HUES48 (cell line): ENCODE measurements around the gene CACNA2D2.
A peak's percentile ranks its signal among the peaks of the same experiment; 100 is the strongest.

Experiments
- H3K27ac ChIP-seq: one replicate; pipeline ENCODE4 v1.7.0; 2013; ENCODE audit warnings: low read depth, low read length, inconsistent platforms
- H3K27me3 ChIP-seq: 2 replicates; pipeline ENCODE4 v1.6.1; 2013; ENCODE audit warnings: mild to moderate bottlenecking, low read length; ENCODE audit not compliant: control insufficient read depth, insufficient read depth
- H3K36me3 ChIP-seq: 2 replicates; pipeline ENCODE4 v1.6.1; 2013; ENCODE audit warnings: low read length; ENCODE audit not compliant: control insufficient read depth, insufficient read depth
- H3K4me1 ChIP-seq: 2 replicates; pipeline ENCODE4 v1.6.1; 2013; ENCODE audit warnings: mild to moderate bottlenecking, low read length; ENCODE audit not compliant: control insufficient read depth, insufficient read depth
- H3K4me3 ChIP-seq: 2 replicates; pipeline ENCODE4 v1.5.1; 2013; ENCODE audit warnings: mild to moderate bottlenecking, low read depth, low read length
- H3K9ac ChIP-seq: 2 replicates; pipeline ENCODE4 v1.6.1; 2013; ENCODE audit warnings: mild to moderate bottlenecking, low read depth, low read length, moderate library complexity
- H3K9me3 ChIP-seq: 2 replicates; pipeline ENCODE4 v1.6.1; 2013; ENCODE audit warnings: low read length; ENCODE audit not compliant: control insufficient read depth, insufficient read depth

CACNA2D2 gene

GRCh38 chr3:50333744-50334328 is 169.6 kb downstream of the CACNA2D2 start:
- Histone ChIP-seq H3K36me3 (peaks cover 37% of the 10 kb centered on the region), H3K4me1 (no peaks in the 10 kb centered on the region), H3K27me3 (peaks cover 4% of the 10 kb centered on the region), H3K9me3 (no peaks in the 10 kb centered on the region), H3K27ac (no peak overlapping the region), H3K4me3 (no peak overlapping the region), H3K9ac (no peak overlapping the region)

GRCh38 chr3:50331364-50331907 is 172.0 kb downstream of the CACNA2D2 start:
- Histone ChIP-seq H3K4me3 (no peak overlapping the region), H3K9me3 (no peaks in the 10 kb centered on the region), H3K27ac (no peak overlapping the region), H3K4me1 (0 out of 2 replicates have a peak, but pooled peaks cover 2% of the 10 kb centered on the region), H3K9ac (no peak overlapping the region), H3K36me3 (peaks cover 37% of the 10 kb centered on the region), H3K27me3 (no peaks in the 10 kb centered on the region)

- Histone ChIP-seq H3K27me3 (no peaks in the 10 kb centered on the region), H3K36me3 (peaks cover 48% of the 10 kb centered on the region), H3K9ac (no peak overlapping the region), H3K4me3 (no peak overlapping the region), H3K9me3 (no peaks in the 10 kb centered on the region), H3K27ac (no peak overlapping the region), H3K4me1 (0 out of 2 replicates have a peak, but pooled peaks cover 2% of the 10 kb centered on the region)
Observed at GRCh38 chr3:50330330-50330729, 173.1 kb downstream of the CACNA2D2 start.

- peaks cover 42% of the 10 kb centered on the region for H3K36me3 ChIP-seq
- H3K4me1 ChIP-seq, result peaks cover 5% of the 10 kb centered on the region; the same call in 1 of the 2 replicates
- peak within 1 kb of the TSS; percentile 88 for H3K4me3 ChIP-seq
- peak within 1 kb of the TSS; percentile 60; the same call in 1 of the 2 replicates for H3K9ac ChIP-seq
- peak within 1 kb of the TSS; percentile 78 for H3K27ac ChIP-seq
- no peaks in the 10 kb centered on the region for H3K27me3 ChIP-seq
- no peaks in the 10 kb centered on the region for H3K9me3 ChIP-seq
Observed at GRCh38 chr3:50327943-50328691, 175.3 kb downstream of the CACNA2D2 start, which contains the start of gene TUSC2. Gene TUSC2 (minus strand): TSS chr3:50328223. CDS start chr3:50328099, 124 bp downstream.

- Histone ChIP-seq H3K4me1 (peaks cover 10% of the 10 kb centered on the region), H3K4me3 (peak overlapping the region; percentile 88), H3K9ac (no peak overlapping the region), H3K9me3 (no peaks in the 10 kb centered on the region), H3K36me3 (peaks cover 40% of the 10 kb centered on the region), H3K27ac (no peak overlapping the region), H3K27me3 (no peaks in the 10 kb centered on the region)
Observed at GRCh38 chr3:50327129-50327528, 176.3 kb downstream of the CACNA2D2 start.

- Histone ChIP-seq H3K27me3 (no peaks in the 10 kb centered on the region), H3K36me3 (peaks cover 31% of the 10 kb centered on the region), H3K9me3 (no peaks in the 10 kb centered on the region), H3K27ac (no peak overlapping the region), H3K9ac (no peak overlapping the region), H3K4me3 (no peak overlapping the region), H3K4me1 (peaks cover 10% of the 10 kb centered on the region)
Observed at GRCh38 chr3:50326182-50326541, 177.3 kb downstream of the CACNA2D2 start.

GRCh38 chr3:50325497-50326181 is 177.8 kb downstream of the CACNA2D2 start:
- Histone ChIP-seq H3K27ac (no peak overlapping the region), H3K27me3 (no peaks in the 10 kb centered on the region), H3K4me3 (no peak overlapping the region), H3K9ac (no peak overlapping the region), H3K4me1 (peaks cover 12% of the 10 kb centered on the region), H3K36me3 (peaks cover 26% of the 10 kb centered on the region), H3K9me3 (no peaks in the 10 kb centered on the region)

- Histone ChIP-seq H3K4me1 (peaks cover 17% of the 10 kb centered on the region), H3K27ac (no peak overlapping the region), H3K9me3 (no peaks in the 10 kb centered on the region), H3K4me3 (no peak overlapping the region), H3K36me3 (peaks cover 22% of the 10 kb centered on the region), H3K27me3 (no peaks in the 10 kb centered on the region), H3K9ac (no peak overlapping the region)
Observed at GRCh38 chr3:50325113-50325480, 178.3 kb downstream of the CACNA2D2 start.

GRCh38 chr3:50324351-50325112 is 178.9 kb downstream of the CACNA2D2 start:
- no peaks in the 10 kb centered on the region for H3K9me3 ChIP-seq

GRCh38 chr3:50323614-50324199 is 179.7 kb downstream of the CACNA2D2 start:
- Histone ChIP-seq H3K4me1 (peaks cover 19% of the 10 kb centered on the region), H3K4me3 (no peak overlapping the region), H3K27ac (no peak overlapping the region), H3K9ac (no peak overlapping the region), H3K9me3 (no peaks in the 10 kb centered on the region), H3K36me3 (peaks cover 26% of the 10 kb centered on the region), H3K27me3 (no peaks in the 10 kb centered on the region)

More at GRCh38 chr3:50324351-50325112, 178.9 kb downstream of the CACNA2D2 start:
- H3K27ac ChIP-seq, result peak overlapping the region; percentile 9
- H3K27me3 ChIP-seq, result no peaks in the 10 kb centered on the region
- H3K36me3 ChIP-seq, result peaks cover 22% of the 10 kb centered on the region
- H3K4me1 ChIP-seq, result peaks cover 19% of the 10 kb centered on the region
- H3K4me3 ChIP-seq, result no peak overlapping the region
- no peak overlapping the region for H3K9ac ChIP-seq
